Activated CD8-positive, alpha-beta T cell treated with anti-CD3 and anti-CD28 coated beads for 36 hours (primary cell): ENCODE results near the gene CHD2. TPM values are rescaled to one million over a fixed set of nuclear protein-coding genes. Genes with fewer than 3 reads are reported as not detected.
A peak's percentile ranks its signal among the peaks of the same experiment; 100 is the strongest.

Experiments
- ATAC-seq: fragments of 200-7000 bp; cut with Tn5 transposase; one replicate; pipeline ENCODE4 v1.10.0; 2021; ENCODE audit warnings: mild to moderate bottlenecking, moderate library complexity
- CTCF ChIA-PET: fragments of 350-600 bp; sonication (Branson Sonifier 250); formaldehyde crosslinking; loops from one replicate; lab custom pipeline; 2021; ENCODE audit warnings: antibody characterized with exemption; lab: Charles Lee
- POLR2A ChIA-PET: fragments of 350-600 bp; sonication (Branson Sonifier 250); formaldehyde crosslinking; loops from one replicate; lab custom pipeline; 2021; ENCODE audit warnings: antibody characterized with exemption; lab: Charles Lee
- DNase-seq: peaks from one replicate; pipeline ENCODE4 v3.0.0-alpha.2; 2020
- H3K27ac Mint-ChIP-seq: one replicate; pipeline ENCODE4 v1.8.0; 2021; ENCODE audit warnings: mild to moderate bottlenecking, mixed read lengths
- H3K27me3 Mint-ChIP-seq: one replicate; pipeline ENCODE4 v1.8.0; 2021; ENCODE audit warnings: mixed read lengths
- H3K36me3 Mint-ChIP-seq: one replicate; pipeline ENCODE4 v1.8.0; 2021; ENCODE audit warnings: low read depth, mixed read lengths
- H3K4me1 Mint-ChIP-seq: one replicate; pipeline ENCODE4 v1.8.0; 2021; ENCODE audit warnings: low read depth, mixed read lengths
- H3K4me3 Mint-ChIP-seq: one replicate; pipeline ENCODE4 v1.8.0; 2021; ENCODE audit warnings: mild to moderate bottlenecking, moderate library complexity, mixed read lengths
- H3K9me3 Mint-ChIP-seq: one replicate; pipeline ENCODE4 v1.8.0; 2021; ENCODE audit warnings: mixed read lengths
- CTCF ChIP-seq: fragments of 200-600 bp; IDR thresholded peaks from one replicate; pipeline ENCODE4 v1.8.0; 2022; ENCODE audit warnings: antibody characterized with exemption, mild to moderate bottlenecking
- intact Hi-C: fragments of 100-400 bp; cut with micrococcal nuclease; formaldehyde crosslinking; loops from one replicate; pipeline ENCODE4 v1.10.0; 2022
- total RNA-seq, 2 experiments: library from RNA; stranded (reverse); gene quantifications; one replicate each; pipeline ENCODE4 v1.2.3, GENCODE V29; 2021

The CHD2 gene
- total RNA-seq, 2 experiments from 2014 or later = 124 to 138 TPM

GRCh38 chr15:92952458-92952850 is 52.3 kb downstream of the CHD2 start:
- peaks cover 80% of the 10 kb centered on the region for H3K36me3 Mint-ChIP-seq
- ATAC-seq (peak; percentile 25), DNase-seq (no peak)
- no peaks in the 10 kb centered on the region for H3K27me3 Mint-ChIP-seq
- H3K4me3 Mint-ChIP-seq = no peak overlapping the region
- H3K9me3 Mint-ChIP-seq = peaks cover 23% of the 10 kb centered on the region
- ChIA-PET CTCF (interaction anchor here (0.7 to 2.5 kb wide), 2 partner anchors 16 to 31 kb away, joined by 3 to 9 read pairs; no protein-coding TSS in a partner anchor), POLR2A (no interaction called here)
- peaks cover 15% of the 10 kb centered on the region for H3K4me1 Mint-ChIP-seq
- intact Hi-C loops = no loop called here
- peak overlapping the region; percentile 17 for H3K27ac Mint-ChIP-seq
- TF ChIP-seq CTCF = no peak

GRCh38 chr15:92953566-92953965 is 53.4 kb downstream of the CHD2 start:
- POLR2A ChIA-PET = interaction anchor here (0.6 to 1.4 kb wide), 4 partner anchors 9 to 154 kb away, joined by 3 to 4 read pairs (median 3); no protein-coding TSS in a partner anchor
- Mint-ChIP-seq H3K4me3 (no peak overlapping the region), H3K27me3 (no peaks in the 10 kb centered on the region), H3K27ac (peak overlapping the region; percentile 48), H3K4me1 (peaks cover 22% of the 10 kb centered on the region), H3K36me3 (peaks cover 77% of the 10 kb centered on the region), H3K9me3 (peaks cover 15% of the 10 kb centered on the region)
- CTCF ChIA-PET = interaction anchor here (0.8 to 3.6 kb wide), 15 partner anchors 8 to 156 kb away, joined by 3 to 14 read pairs (median 5); no protein-coding TSS in a partner anchor
- intact Hi-C loops = no loop called here
- no peak for ATAC-seq
- no peak for TF ChIP-seq CTCF
- DNase-seq = no peak

GRCh38 chr15:92954002-92954401 is 53.9 kb downstream of the CHD2 start:
- Mint-ChIP-seq H3K27me3 (no peaks in the 10 kb centered on the region), H3K4me3 (no peak overlapping the region), H3K9me3 (peaks cover 12% of the 10 kb centered on the region), H3K36me3 (peaks cover 77% of the 10 kb centered on the region), H3K27ac (no peak overlapping the region), H3K4me1 (peaks cover 27% of the 10 kb centered on the region)
- DNase-seq (no peak), ATAC-seq (no peak)
- no peak for TF ChIP-seq CTCF
- intact Hi-C loops = no loop called here
- ChIA-PET POLR2A (interaction anchor here (0.6 to 1.4 kb wide), 4 partner anchors 9 to 155 kb away, joined by 3 to 4 read pairs (median 3); no protein-coding TSS in a partner anchor), CTCF (interaction anchor here (0.8 to 3.6 kb wide), 17 partner anchors 9 to 157 kb away, joined by 3 to 14 read pairs (median 4); no protein-coding TSS in a partner anchor)

GRCh38 chr15:92954578-92954977 is 54.5 kb downstream of the CHD2 start:
- Mint-ChIP-seq H3K27ac (no peak overlapping the region), H3K9me3 (peaks cover 8% of the 10 kb centered on the region), H3K4me3 (no peak overlapping the region), H3K4me1 (peaks cover 30% of the 10 kb centered on the region), H3K27me3 (no peaks in the 10 kb centered on the region), H3K36me3 (peaks cover 77% of the 10 kb centered on the region)
- ATAC-seq = no peak
- intact Hi-C loops = no loop called here
- CTCF ChIA-PET = interaction anchor here (0.8 to 3.6 kb wide), 15 partner anchors 9 to 157 kb away, joined by 3 to 14 read pairs (median 5); no protein-coding TSS in a partner anchor
- DNase-seq = peak; percentile 17
- peak; percentile 54 for TF ChIP-seq CTCF
- POLR2A ChIA-PET = interaction anchor here (1.0 to 1.4 kb wide), 2 partner anchors 13 to 59 kb away, joined by 3 read pairs; no protein-coding TSS in a partner anchor

- POLR2A ChIA-PET = interaction anchor here (0.6 kb wide), 1 partner anchor 145 kb away, joined by 3 read pairs; no protein-coding TSS in a partner anchor
- TF ChIP-seq CTCF = no peak
- no peak for ATAC-seq
- peaks cover 72% of the 10 kb centered on the region for H3K36me3 Mint-ChIP-seq
- CTCF ChIA-PET = interaction anchor here (1.1 to 3.6 kb wide), 5 partner anchors 8 to 159 kb away, joined by 3 to 14 read pairs (median 7); no protein-coding TSS in a partner anchor
- no peak for DNase-seq
- no peak overlapping the region for H3K4me3 Mint-ChIP-seq
- H3K4me1 Mint-ChIP-seq = peaks cover 34% of the 10 kb centered on the region
- H3K27ac Mint-ChIP-seq = peak overlapping the region; percentile 46
- H3K27me3 Mint-ChIP-seq = no peaks in the 10 kb centered on the region
- intact Hi-C loops = no loop called here
- peaks cover 3% of the 10 kb centered on the region for H3K9me3 Mint-ChIP-seq
Measured at GRCh38 chr15:92955706-92956105, 55.6 kb downstream of the CHD2 start.
